Skeletal muscle tissue (tissue), 4 donors: ENCODE measurements around the gene RAI1. TPM values are rescaled to one million over a fixed set of nuclear protein-coding genes. Genes with fewer than 3 reads are reported as not detected.
A peak's percentile ranks its signal among the peaks of the same experiment; 100 is the strongest.

Source experiments
- H3K27ac ChIP-seq: one replicate; pipeline ENCODE4 v1.7.0; 2013; ENCODE audit warnings: mild to moderate bottlenecking, low read depth, low read length, inconsistent platforms
- H3K27me3 ChIP-seq, 3 donors: one replicate each; pipeline ENCODE4 v1.7.0; 2013; ENCODE audit warnings: low read length in 3 of 3; ENCODE audit not compliant: control insufficient read depth in 3 of 3, insufficient read depth in 3 of 3
- H3K36me3 ChIP-seq, 3 donors: one replicate each; pipeline ENCODE4 v1.7.0; 2013; ENCODE audit warnings: low read length in 3 of 3; ENCODE audit not compliant: control insufficient read depth in 3 of 3, insufficient read depth in 3 of 3
- H3K4me1 ChIP-seq, 3 donors: one replicate each; pipeline ENCODE4 v1.7.0; 2013; ENCODE audit warnings: low read length in 3 of 3, mild to moderate bottlenecking in 3 of 3; ENCODE audit not compliant: control insufficient read depth in 3 of 3, insufficient read depth in 3 of 3
- H3K4me3 ChIP-seq, 3 donors: one replicate each; pipeline ENCODE4 v1.7.0; 2013; ENCODE audit warnings: low read length in 3 of 3
- H3K9ac ChIP-seq, 3 donors: one replicate each; pipeline ENCODE4 v1.7.0; 2013; ENCODE audit warnings: low read length in 3 of 3, mild to moderate bottlenecking in 3 of 3, moderate library complexity in 2 of 3, low read depth in 1 of 3
- H3K9me3 ChIP-seq, 3 donors: one replicate each; pipeline ENCODE4 v1.7.0; 2013; ENCODE audit warnings: low read length in 3 of 3; ENCODE audit not compliant: control insufficient read depth in 3 of 3
- total RNA-seq: library from RNA; depleted of rRNA; stranded (reverse); fragments of >200 nt; gene quantifications from one replicate; pipeline ENCODE4 v1.2.3, GENCODE V29; 2014
- donor health status: Osteomylitis.

RAI1 gene
- total RNA-seq, 1 donor from 2014 or later: 3.1 TPM

DNA sequence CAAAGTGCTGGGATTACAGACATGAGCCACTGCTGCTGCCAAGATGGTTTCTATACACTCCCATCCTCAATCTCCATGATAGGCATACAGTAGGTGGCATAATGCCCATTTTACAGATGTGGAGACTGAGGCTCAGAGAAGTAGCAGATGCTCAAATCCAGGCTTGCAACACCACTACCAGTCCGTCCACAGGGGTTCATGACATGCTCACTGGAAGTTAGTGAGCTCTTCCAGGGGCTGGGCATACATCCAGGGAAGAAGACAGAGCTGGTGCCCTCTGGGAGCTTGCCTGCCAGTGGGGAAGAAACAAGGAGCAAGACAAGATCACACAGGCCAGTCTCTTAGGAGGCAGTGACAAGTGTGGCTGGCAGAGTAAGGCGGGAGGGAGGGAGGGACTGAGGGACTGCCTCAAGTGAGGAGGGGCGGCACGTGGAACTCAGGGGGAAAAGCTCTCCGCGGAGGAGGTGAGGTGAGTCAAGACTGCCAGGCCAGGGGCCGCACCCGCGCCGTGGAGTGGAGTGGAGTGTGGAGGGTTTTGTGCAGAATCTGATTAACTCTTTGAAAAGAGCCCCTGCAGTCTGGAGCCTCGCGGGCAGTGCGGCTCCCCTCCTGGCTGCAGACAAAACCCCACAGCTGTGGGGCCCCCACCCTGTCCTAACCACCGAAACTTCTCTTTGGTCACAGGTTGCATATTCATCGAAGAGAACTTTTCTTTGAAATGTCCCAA is 127.6 kb downstream of the RAI1 start:
- Histone ChIP-seq H3K27ac (no peak overlapping the region), H3K27me3 (no peaks in the 10 kb centered on the region), H3K4me3 (no peak overlapping the region), H3K9me3 (no peaks in the 10 kb centered on the region), H3K9ac (no peak overlapping the region), H3K36me3 (peaks cover 26 to 30% (median 28%) of the 10 kb centered on the region in 3 donors), H3K4me1 (peaks cover 27 to 46% (median 43%) of the 10 kb centered on the region in 3 donors)

DNA sequence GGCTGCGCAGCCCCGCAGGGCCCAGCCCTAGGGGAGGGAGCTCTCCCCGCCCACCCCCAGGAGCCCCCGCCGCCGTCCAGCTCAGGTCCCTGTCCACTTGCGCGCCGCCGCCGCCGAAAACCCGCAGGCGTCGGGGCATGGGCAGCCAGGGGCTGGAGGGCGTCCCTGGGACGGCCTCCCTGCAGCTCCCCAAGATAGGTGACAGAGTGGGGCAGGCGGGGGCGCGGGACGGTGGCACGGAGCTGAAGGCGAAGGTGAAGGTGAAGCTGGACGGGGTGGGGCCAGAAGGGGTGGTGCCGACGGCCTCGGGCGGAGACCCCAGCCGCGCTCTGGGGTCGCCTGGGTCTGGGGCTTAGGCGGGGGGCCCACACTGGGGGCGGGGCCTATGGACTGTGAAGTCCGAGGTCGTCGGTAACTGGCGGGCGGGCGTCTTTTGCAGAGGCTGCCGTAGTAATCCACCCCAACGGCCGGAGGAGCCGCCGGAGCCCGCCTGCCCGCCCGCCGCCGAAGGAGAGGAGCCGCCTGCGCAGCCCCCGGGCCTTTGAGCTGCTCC is 128.3 kb downstream of the RAI1 start:
- H3K27ac ChIP-seq: peak overlapping the region; percentile 36
- peaks cover 34 to 54% (median 50%) of the 10 kb centered on the region in 3 donors for H3K4me1 ChIP-seq
- peaks cover 28 to 32% (median 29%) of the 10 kb centered on the region in 3 donors for H3K36me3 ChIP-seq
- no peak overlapping the region for H3K9ac ChIP-seq
- H3K27me3 ChIP-seq: no peaks in the 10 kb centered on the region
- H3K4me3 ChIP-seq: no peak overlapping the region
- H3K9me3 ChIP-seq: no peaks in the 10 kb centered on the region

DNA sequence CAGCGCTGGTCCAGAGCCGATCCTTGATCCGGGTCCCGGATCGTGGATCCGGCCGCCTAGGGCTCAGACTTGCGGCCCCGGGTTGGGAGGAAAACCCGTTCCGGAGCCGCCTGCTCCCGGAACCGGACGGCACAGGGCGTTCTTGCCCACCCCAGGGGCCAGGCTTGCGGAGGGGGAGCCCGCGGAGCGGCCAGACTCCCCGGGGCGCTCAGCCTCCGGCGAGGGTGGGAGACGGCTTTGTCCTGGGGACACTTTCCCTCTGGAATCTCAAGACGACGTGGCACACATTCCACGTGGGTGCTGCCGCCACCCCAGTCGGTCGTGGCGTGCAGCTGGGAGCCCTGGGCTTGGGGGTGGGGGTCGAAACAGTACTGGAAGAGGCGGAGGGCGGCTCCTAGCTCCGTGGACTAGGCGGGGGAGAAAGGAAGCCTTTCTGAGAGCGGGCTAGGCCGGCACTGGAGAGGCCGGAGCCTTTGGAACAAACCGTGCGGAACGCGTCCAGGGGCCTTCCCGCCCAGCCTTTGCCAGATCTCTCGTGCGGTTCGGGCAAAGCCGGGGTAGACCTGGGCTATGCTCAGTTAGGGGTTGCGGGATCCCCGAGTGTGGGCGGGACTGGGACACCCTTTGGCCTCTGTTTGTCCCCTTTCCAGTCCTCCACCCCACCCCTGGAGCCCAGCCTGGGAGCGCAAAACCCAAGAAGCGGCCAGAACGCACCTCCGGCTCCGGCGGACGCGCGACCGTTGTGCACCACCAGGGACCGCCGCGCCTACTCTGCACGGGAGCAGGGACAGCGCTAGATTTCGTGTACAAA is 129.0 kb downstream of the RAI1 start:
- Histone ChIP-seq H3K9me3 (no peaks in the 10 kb centered on the region), H3K9ac (peak overlapping the region in 1 of 3 donors; percentile 16), H3K27ac (peak overlapping the region; percentile 36), H3K4me3 (no peak overlapping the region), H3K27me3 (no peaks in the 10 kb centered on the region), H3K4me1 (peaks cover 40 to 57% (median 54%) of the 10 kb centered on the region in 3 donors), H3K36me3 (peaks cover 29 to 34% (median 32%) of the 10 kb centered on the region in 3 donors)

DNA sequence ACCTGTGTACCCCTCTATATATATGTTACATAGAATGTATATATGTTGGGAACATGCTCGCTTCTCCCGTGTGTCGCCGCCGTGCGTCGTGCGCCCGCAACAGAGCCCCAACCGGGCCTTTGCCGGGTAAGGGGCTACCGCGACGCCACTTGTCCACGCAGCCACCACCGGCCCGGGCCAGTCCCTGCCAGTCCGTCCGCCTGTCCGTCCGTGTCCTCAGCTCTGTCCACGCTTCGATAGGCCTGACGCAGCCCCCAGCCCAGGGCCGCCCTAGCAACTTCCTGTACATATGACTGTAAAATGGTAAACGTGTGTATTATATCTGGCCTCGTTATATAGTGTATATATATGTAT is 129.6 kb downstream of the RAI1 start:
- Histone ChIP-seq H3K27me3 (no peaks in the 10 kb centered on the region), H3K9ac (no peak overlapping the region), H3K9me3 (no peaks in the 10 kb centered on the region), H3K4me3 (no peak overlapping the region), H3K4me1 (peaks cover 40 to 57% (median 54%) of the 10 kb centered on the region in 3 donors), H3K27ac (no peak overlapping the region), H3K36me3 (peaks cover 35 to 37% (median 36%) of the 10 kb centered on the region in 3 donors)

DNA sequence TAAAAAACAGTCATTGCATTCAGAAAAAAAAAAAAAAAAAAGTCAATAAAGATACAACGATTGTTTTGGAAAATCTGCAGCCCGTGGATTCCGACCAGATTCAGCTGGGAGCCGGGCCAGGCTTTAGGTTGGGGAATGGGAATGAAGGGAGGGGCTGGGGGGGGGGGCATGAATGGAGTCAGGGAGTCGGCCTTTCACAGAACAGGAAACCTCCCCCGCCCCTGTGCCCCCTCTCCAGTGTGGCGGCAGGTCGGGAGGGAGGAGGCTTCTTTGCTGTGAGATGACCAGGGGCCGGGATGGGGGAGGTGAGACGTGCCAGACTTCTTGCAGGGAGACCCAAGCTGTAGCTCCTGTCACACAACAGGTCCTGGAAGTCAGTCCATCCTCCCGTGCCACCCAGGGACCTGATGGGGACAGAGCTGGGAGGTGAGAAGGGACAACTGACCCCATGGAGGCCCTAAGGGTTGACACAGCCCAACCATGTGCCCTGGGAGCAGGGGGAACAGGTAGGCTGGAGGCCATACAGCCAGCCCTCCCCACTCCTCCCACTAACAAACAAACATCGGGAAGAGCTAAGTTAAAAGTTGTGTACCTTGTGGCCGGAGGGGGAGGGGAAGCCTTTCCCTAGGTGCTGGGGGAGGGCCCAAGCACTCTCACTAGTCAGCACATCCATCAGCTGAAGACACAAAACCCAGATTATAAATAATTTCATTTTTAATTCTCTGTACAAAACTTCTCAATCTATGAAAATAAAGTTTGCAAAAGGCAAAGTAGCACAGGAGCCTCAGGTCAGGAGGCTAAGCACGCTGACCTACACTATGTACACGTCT is 130.3 kb downstream of the RAI1 start:
- H3K9ac ChIP-seq: peak overlapping the region in 1 of 3 donors; percentile 25
- H3K4me1 ChIP-seq: peaks cover 44 to 56% (median 52%) of the 10 kb centered on the region in 3 donors
- H3K9me3 ChIP-seq: no peaks in the 10 kb centered on the region
- H3K36me3 ChIP-seq: peaks cover 41 to 42% (median 41%) of the 10 kb centered on the region in 3 donors
- H3K27me3 ChIP-seq: no peaks in the 10 kb centered on the region
- no peak overlapping the region for H3K4me3 ChIP-seq
- no peak overlapping the region for H3K27ac ChIP-seq

DNA sequence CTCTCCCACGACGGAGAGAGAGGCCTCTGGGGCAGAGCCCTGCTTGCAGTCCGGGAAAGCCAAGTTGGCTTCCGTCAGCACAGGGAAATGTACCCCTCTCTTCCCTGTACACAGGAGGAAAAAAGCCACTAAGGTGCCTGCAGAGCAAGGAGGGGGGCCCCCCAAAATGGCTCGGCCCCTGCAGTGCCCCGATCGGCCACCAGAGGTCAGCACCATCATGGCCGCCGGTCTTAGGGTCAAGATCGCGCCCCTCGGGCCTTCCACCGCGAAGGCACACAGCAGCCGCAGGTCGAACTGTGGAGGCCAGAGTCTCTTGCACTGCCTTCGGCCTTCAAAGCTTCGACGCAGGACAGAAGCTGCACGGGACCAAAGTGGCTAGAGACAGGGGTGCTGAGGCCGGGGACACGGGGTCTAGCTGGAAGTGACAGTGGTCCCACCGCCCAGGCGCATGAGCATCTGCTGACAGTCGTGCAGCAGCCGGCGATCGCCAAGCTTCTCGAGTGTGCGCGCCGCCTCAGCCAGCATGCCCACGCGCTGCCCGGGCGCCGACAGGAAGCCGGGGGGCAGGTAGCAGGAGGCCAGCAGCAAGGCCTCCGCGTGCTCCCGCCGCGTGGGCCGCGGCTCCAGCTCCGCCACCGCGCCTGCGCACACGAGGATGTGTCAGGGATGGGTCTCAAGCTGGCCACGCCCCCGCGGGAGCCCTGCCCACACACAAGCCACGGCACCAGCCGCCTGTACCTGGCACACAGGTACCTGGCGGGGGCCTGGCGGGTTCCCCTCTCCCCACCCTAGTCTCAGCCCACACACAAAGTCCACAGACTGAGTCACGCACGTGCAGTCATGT is 131.2 kb downstream of the RAI1 start:
- Histone ChIP-seq H3K36me3 (peaks cover 49 to 51% (median 49%) of the 10 kb centered on the region in 3 donors), H3K27ac (peak overlapping the region; percentile 7), H3K9ac (peak overlapping the region in 1 of 3 donors; percentile 16), H3K27me3 (no peaks in the 10 kb centered on the region), H3K9me3 (no peaks in the 10 kb centered on the region), H3K4me1 (peaks cover 49 to 63% (median 55%) of the 10 kb centered on the region in 3 donors), H3K4me3 (no peak overlapping the region)

DNA sequence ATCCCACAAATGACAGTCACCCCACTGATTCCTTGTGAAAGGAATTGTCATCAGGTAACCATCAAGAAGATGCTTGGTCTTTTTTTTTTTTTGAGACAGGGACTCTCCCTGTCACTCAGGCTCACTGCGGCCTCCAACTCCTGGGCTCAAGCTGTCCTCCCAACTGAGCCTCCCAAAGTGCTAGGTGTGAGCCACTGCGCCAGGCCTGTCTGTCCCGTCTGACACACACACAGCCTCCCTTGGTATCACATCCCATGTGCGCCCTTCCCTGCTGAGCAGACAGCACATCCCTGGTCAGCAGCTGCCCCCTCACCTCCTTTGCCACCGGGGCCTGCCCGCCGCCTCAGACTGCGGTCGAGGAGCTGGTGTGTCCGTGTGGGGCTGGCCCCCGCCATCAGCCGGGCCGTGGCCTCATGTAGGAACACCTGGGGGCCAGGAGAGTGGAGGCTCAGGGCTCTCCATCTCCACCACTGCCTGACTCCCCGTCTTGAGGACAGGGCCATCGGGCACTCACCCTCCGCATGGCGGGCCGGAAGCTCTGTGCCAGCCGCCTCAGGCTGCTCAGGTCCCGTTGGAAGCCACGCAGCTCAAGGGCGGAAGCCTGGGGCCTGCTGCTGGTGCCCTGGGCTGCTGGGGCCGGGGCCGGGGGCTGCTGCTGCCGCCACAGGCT is 131.9 kb downstream of the RAI1 start:
- H3K9me3 ChIP-seq: no peaks in the 10 kb centered on the region
- H3K27me3 ChIP-seq: no peaks in the 10 kb centered on the region
- peaks cover 54 to 55% (median 55%) of the 10 kb centered on the region in 3 donors for H3K36me3 ChIP-seq
- H3K4me1 ChIP-seq: peaks cover 56 to 65% (median 62%) of the 10 kb centered on the region in 3 donors
- no peak overlapping the region for H3K27ac ChIP-seq
- H3K9ac ChIP-seq: no peak overlapping the region
- H3K4me3 ChIP-seq: no peak overlapping the region

DNA sequence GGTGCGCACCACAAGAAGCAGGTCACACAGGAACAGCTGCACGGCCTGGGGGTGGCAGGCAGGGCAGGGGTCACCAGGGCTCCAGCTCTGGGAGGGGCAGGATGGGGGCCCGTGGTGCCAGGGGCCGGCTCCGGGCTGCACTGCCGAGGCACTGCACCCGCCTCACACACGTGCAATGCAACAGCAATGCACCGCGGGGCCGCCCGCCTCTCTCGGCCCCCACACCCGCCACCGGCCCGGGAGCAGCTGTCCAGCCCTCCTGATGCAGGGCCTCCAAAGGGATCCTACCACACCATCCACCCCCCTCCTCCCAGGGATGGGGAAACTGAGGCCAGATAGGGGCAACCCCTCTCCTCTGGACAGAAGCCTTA is 132.5 kb downstream of the RAI1 start:
- H3K27ac ChIP-seq: peak overlapping the region; percentile 95
- peaks cover 61 to 70% (median 67%) of the 10 kb centered on the region in 3 donors for H3K4me1 ChIP-seq
- H3K36me3 ChIP-seq: peaks cover 59 to 61% (median 60%) of the 10 kb centered on the region in 3 donors
- H3K27me3 ChIP-seq: no peaks in the 10 kb centered on the region
- peak overlapping the region in 1 of 3 donors; percentile 87 for H3K9ac ChIP-seq
- H3K4me3 ChIP-seq: no peak overlapping the region
- no peaks in the 10 kb centered on the region for H3K9me3 ChIP-seq
